CD4-positive, alpha-beta T cell treated with Interleukin-4 for 1 hour (primary cell): ENCODE data around the gene SHISA7.

Experiments
- DNase-seq, 2 donors: peaks; one replicate each; pipeline ENCODE4 v3.0.0-alpha.2; 2020 to 2022

Gene SHISA7

GRCh38 chr19:55443045-55443823 is at the start of gene SHISA7:
TSS of gene SHISA7 (minus strand) at chr19:55443300. CDS start at chr19:55442863, 437 bp downstream.
- DNase-seq = no peak

- no peak for DNase-seq
Observed at GRCh38 chr19:55492362-55492944, 49.4 kb upstream of the SHISA7 start.

- no peak for DNase-seq
Observed at GRCh38 chr19:55491546-55492360, 48.7 kb upstream of the SHISA7 start.

- no peak for DNase-seq
Observed at GRCh38 chr19:55490478-55491432, 47.7 kb upstream of the SHISA7 start.

GRCh38 chr19:55489711-55490477 is 46.8 kb upstream of the SHISA7 start:
- no peak for DNase-seq

GRCh38 chr19:55488986-55489710 is 46.0 kb upstream of the SHISA7 start:
- DNase-seq = no peak

- DNase-seq = no peak
Observed at GRCh38 chr19:55487924-55488687, 45.0 kb upstream of the SHISA7 start, which contains the start of gene SSC5D. TSS of gene SSC5D (plus strand) at chr19:55488436. CDS start at chr19:55488590, 154 bp downstream.

- no peak for DNase-seq
Observed at GRCh38 chr19:55486971-55487923, 44.1 kb upstream of the SHISA7 start.

- no peak for DNase-seq
Observed at GRCh38 chr19:55486043-55486970, 43.2 kb upstream of the SHISA7 start.

GRCh38 chr19:55485439-55486011 is 42.4 kb upstream of the SHISA7 start:
- DNase-seq = no peak

- DNase-seq = peak; percentile 72 to 73
Observed at GRCh38 chr19:55484593-55485438, 41.7 kb upstream of the SHISA7 start, which contains the start of gene NAT14. TSS of gene NAT14 (plus strand) at chr19:55485188. CDS start at chr19:55485709, 521 bp downstream.

GRCh38 chr19:55483706-55484592 is 40.8 kb upstream of the SHISA7 start:
- DNase-seq = no peak

GRCh38 chr19:55482967-55483705 is 40.0 kb upstream of the SHISA7 start:
- no peak for DNase-seq
